HAP-1 (cell line): ENCODE results near the gene JAKMIP3.

ENCODE experiments used
- DNase-seq, 2 experiments: peaks; one replicate each; pipeline ENCODE4 v3.0.0-alpha.2; 2016 to 2020; ENCODE audit warnings: low spot score in 2 of 2
- H3K27me3 ChIP-seq: fragments of 250-450 bp; sonication (Bioruptor Pico); 2 replicates; pipeline ENCODE4 v1.5.1; 2020; ENCODE audit warnings: low read depth, mild to moderate bottlenecking, moderate library complexity
- H3K36me3 ChIP-seq: fragments of 250-450 bp; sonication (Bioruptor Pico); replicated peaks from 2 replicates; pipeline ENCODE4 v1.5.1; 2020; ENCODE audit warnings: mild to moderate bottlenecking
- H3K4me1 ChIP-seq: fragments of 250-450 bp; sonication (Bioruptor Pico); 2 replicates; pipeline ENCODE4 v1.5.1; 2020; ENCODE audit warnings: mild to moderate bottlenecking
- H3K4me3 ChIP-seq: fragments of 250-450 bp; sonication (Bioruptor Pico); 2 replicates; pipeline ENCODE4 v1.5.1; 2020; ENCODE audit warnings: mild to moderate bottlenecking, moderate library complexity
- H3K9me3 ChIP-seq: fragments of 250-450 bp; sonication (Bioruptor Pico); 2 replicates; pipeline ENCODE4 v1.5.1; 2020; ENCODE audit warnings: mild to moderate bottlenecking, moderate library complexity
- in situ Hi-C: fragments of 300-500 bp; cut with MboI; formaldehyde crosslinking; loops from 3 replicates; pipeline ENCODE4 v1.14.3; 2020; ENCODE audit warnings: low sequenced_read_pairs, inconsistent platforms, mixed read lengths

JAKMIP3 gene

DNA sequence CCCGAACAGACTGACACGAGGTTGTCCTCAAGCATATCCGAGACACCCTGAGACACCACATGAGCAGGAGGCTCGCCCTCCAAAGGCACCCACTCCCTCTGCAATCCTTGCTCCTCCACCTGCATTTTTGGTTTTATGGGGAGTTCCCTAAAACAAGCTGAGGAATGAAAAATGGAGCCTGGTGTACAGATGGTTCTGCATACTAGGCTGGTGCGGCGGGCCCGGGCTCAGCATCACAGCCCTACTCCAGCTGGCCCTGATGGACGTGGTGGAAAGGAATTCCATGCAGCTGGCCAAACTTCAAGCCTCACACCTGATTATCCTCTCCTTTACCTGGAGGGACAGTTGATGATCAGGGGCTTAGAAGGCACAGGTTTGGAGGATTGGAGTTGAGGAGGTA is 30.3 kb upstream of the JAKMIP3 start:
- no peak overlapping the region for H3K4me3 ChIP-seq
- H3K4me1 ChIP-seq = no peaks in the 10 kb centered on the region
- H3K36me3 ChIP-seq = no peaks in the 10 kb centered on the region
- H3K27me3 ChIP-seq = peaks cover 26% of the 10 kb centered on the region
- H3K9me3 ChIP-seq = no peaks in the 10 kb centered on the region
- in situ Hi-C loops = no loop called here
- DNase-seq = no peak

DNA sequence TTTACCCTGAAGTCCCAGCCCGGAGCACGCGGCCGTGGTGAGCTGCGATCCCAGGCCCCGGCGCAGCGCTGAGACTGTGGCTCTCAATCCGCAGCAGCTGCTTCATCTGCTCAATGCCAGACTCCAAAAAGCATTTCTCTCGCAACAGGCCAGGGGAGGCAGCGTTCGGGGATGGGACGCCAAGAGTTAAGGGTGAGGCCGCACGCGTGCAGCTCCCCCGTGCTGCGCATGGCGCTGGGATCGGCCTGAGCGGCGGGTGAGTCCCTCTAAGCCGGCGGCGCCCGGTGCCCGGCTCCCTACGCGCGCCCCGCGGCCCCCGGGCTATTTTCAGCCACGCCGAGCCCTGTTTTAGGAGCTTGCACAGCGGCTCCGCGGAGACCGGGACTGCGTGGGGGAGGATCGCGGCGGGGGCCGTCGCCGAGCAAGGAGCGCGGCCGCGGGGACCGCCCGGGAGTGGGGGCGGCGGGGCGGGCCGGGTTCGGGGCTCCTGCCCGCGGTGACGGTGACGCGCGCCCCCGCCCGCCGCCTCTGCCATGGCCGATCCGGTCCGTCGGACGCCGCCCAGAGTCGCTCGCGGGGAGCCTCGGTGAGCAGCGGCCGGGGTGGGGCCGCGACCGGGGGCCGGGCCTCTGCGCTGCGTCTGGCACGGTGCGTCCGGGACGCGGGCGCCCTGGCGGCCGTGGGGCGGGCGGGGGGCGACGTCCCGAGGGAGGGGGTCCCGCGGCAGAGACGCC is 29.4 kb upstream of the JAKMIP3 start:
- H3K4me1 ChIP-seq = no peaks in the 10 kb centered on the region
- peak in 1 of 2 experiments; percentile 40 for DNase-seq
- no peaks in the 10 kb centered on the region for H3K36me3 ChIP-seq
- H3K4me3 ChIP-seq = peak overlapping the region; percentile 14; the same call in 1 of the 2 replicates
- H3K27me3 ChIP-seq = peaks cover 26% of the 10 kb centered on the region
- in situ Hi-C loops = no loop called here
- no peaks in the 10 kb centered on the region for H3K9me3 ChIP-seq

DNA sequence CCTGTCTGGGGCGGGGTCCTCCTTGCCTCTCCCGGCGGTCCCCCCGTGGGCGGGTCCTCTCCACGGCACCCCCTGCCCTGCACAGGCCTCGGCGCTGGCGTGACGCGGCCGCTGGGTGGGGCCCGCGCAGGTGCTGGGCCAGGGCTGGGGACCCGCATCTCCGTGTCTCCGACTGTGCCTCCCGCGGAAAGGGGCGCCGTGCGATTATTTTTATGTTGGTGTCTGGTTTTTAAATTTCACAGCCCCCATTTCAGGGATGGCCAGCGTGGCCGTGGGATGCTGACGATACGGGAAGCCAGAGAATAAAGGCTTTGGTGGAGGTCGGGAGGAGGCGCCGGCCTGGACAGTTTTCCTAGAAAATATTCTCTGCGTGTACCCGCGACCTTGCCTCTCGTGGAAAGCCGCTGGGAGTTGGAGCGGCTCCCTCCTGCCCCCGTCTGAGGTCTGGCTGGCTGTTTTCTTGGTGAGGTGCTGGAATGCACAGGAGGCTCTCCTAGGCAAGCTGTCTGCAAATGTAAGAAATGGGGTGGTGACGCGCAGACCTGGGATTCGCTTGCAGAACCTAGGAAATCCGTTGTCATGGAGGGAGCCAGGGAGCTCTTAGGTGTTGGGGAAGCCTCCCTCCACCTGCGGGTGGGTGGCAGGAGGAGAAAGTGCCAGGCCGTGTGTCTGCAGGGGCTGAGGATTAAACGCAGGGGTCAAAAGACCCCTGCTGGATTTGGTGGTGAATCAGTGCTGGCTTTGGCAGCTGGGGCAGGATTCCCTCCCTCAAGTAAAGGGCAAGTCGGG is 28.7 kb upstream of the JAKMIP3 start:
- H3K9me3 ChIP-seq = no peaks in the 10 kb centered on the region
- H3K4me3 ChIP-seq = peak overlapping the region; percentile 14
- H3K36me3 ChIP-seq = no peaks in the 10 kb centered on the region
- DNase-seq = peak in 1 of 2 experiments; percentile 26
- H3K4me1 ChIP-seq = no peaks in the 10 kb centered on the region
- peaks cover 28% of the 10 kb centered on the region for H3K27me3 ChIP-seq
- in situ Hi-C loops = no loop called here

DNA sequence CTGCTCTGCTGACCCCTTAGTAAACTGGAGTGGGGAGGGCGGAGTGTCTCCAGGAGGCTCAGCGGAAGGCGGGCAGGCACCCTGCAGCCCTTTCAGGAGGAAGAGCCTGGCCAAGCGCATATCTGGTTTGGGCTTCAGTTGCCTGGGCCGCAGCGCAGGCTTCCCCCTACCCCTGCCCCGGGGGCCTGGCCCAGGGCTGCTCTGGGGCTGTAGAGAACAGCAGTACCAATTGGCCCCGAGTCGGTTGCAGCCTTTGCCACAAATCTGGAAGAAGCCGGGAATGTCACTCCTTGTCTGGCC is 28.1 kb upstream of the JAKMIP3 start:
- Histone ChIP-seq H3K4me3 (no peak overlapping the region), H3K4me1 (no peaks in the 10 kb centered on the region), H3K27me3 (peaks cover 29% of the 10 kb centered on the region), H3K9me3 (no peaks in the 10 kb centered on the region), H3K36me3 (no peaks in the 10 kb centered on the region)
- in situ Hi-C loops = no loop called here
- no peak for DNase-seq

DNA sequence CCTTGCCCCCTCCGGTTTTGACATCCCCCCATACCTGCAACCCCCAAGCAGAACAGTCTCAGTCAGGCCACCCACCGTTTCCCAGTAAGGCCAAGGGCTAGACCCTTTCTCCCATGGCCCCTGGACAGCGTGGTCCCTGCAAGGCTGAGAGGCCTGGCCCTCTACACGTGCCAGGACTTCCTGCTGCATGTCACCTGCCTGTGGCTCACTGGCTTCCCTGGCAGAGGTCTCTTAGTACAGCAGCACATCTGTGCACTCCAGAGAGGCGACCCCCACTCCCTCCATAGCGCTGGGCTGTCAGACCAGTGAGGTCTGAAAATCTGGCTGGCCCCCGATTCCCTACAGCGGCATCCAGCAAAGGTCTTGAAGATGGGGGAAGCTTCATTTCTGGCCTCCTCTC is 26.4 kb upstream of the JAKMIP3 start:
- DNase-seq = no peak
- Histone ChIP-seq H3K36me3 (no peaks in the 10 kb centered on the region), H3K4me1 (no peaks in the 10 kb centered on the region), H3K4me3 (no peak overlapping the region), H3K27me3 (peaks cover 33% of the 10 kb centered on the region), H3K9me3 (no peaks in the 10 kb centered on the region)
- in situ Hi-C loops = no loop called here

DNA sequence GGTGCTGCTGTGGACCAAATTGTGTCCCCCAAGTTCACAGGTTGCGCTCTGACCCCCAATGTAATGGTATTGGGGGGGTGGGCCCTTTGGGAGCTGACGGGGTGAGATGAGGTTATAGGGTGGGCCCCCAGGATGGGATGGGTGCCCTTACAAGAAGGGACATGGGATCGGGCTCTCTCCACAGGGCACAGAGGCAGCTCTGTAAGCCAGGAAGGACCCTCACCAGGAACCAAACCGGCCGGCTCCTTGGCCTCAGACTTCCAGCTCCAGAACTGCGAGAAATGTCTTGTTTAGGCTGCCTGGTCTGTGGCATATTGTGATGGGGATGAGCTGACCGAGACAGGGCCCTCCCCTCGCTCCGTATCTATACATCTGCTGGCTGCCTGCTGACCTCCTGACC is 25.7 kb upstream of the JAKMIP3 start:
- Histone ChIP-seq H3K9me3 (no peaks in the 10 kb centered on the region), H3K4me3 (no peak overlapping the region), H3K4me1 (no peaks in the 10 kb centered on the region), H3K27me3 (peaks cover 35% of the 10 kb centered on the region), H3K36me3 (no peaks in the 10 kb centered on the region)
- in situ Hi-C loops = no loop called here
- no peak for DNase-seq

DNA sequence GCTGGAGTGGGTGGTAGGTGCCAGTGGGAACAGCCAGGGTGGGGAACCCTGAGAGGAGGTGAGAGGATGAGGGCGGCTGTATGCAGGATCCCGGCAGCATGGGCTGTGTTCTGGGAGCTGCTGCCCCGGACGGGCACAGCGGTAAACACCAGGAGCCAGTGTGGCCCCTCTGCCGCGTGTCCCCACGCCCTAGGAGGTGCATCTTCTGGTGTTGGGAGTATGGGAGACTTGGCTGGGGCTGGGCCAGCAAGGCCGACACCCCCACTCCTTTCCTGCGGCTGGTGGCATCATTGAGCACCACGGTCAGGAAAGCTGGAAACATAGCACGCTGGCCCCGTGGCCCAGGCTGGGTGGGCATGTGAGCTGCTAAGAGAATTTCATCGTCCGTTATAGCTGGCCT is 24.4 kb upstream of the JAKMIP3 start:
- in situ Hi-C loops = no loop called here
- peaks cover 32% of the 10 kb centered on the region for H3K27me3 ChIP-seq
- H3K4me3 ChIP-seq = no peak overlapping the region
- no peaks in the 10 kb centered on the region for H3K4me1 ChIP-seq
- H3K36me3 ChIP-seq = no peaks in the 10 kb centered on the region
- no peaks in the 10 kb centered on the region for H3K9me3 ChIP-seq
- no peak for DNase-seq

DNA sequence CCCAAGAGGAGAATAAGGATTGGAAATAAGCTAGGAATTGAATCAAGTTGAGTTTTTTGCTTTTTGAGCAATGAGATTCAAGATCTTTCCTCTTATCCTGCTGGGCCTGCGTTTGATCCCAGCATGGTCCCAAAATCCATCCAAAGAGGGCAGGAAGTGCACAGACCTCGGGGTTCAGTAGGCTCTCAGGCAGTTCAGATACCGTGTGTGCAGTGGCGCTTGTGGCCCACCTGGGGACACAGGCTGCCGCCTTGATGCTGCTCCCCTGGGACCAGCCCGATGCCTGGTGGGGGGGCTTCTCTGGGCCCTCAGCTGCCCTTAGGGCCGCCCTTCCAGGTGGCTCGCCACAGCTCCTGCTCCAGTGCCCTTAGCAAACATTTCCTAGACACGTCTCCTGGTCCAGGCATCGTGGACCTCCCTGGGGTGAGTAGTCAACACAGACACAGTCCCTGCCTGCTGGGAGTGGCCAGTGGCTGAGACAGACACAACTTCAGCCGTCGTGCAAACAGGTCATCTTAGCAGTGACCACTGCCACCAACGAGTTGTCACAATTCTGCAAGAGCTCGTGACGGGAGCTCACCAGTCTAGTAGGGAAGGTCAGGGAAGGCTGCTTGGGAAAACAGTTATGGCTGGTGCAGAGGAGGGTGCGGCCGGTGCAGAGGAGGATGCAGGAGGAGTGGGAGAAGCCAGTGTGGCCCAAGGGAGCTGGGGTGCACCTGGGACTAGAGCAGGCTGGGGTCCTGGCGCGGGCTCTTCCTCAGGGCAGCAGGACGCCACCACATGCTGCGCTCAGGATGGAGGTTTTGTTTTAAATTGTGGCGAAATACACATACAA is 21.7 kb upstream of the JAKMIP3 start:
- in situ Hi-C loops = no loop called here
- H3K4me1 ChIP-seq = no peaks in the 10 kb centered on the region
- no peaks in the 10 kb centered on the region for H3K9me3 ChIP-seq
- no peak overlapping the region for H3K4me3 ChIP-seq
- no peaks in the 10 kb centered on the region for H3K36me3 ChIP-seq
- peaks cover 20% of the 10 kb centered on the region for H3K27me3 ChIP-seq
- DNase-seq = no peak

DNA sequence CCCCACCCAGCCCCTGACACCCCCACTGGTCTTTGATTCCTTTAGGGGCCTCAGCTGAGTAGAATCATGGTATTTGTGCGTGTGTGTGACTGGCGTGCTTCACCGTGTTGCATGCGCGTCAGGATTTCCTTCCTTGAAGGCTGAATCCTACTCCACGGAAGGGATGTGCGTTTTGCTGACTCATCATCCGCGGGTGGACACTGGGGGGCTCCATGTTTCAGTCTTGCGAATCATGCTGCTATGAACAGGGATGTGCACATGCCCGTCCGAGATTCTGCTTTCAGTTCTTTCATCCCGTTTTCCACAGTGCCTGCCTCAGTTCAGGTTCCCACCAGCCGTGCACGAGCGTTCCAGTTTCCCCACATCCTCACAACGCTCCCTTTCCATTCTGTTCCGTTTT is 20.9 kb upstream of the JAKMIP3 start:
- no peaks in the 10 kb centered on the region for H3K36me3 ChIP-seq
- DNase-seq = no peak
- peaks cover 24% of the 10 kb centered on the region for H3K27me3 ChIP-seq
- in situ Hi-C loops = no loop called here
- no peaks in the 10 kb centered on the region for H3K9me3 ChIP-seq
- no peak overlapping the region for H3K4me3 ChIP-seq
- no peaks in the 10 kb centered on the region for H3K4me1 ChIP-seq

DNA sequence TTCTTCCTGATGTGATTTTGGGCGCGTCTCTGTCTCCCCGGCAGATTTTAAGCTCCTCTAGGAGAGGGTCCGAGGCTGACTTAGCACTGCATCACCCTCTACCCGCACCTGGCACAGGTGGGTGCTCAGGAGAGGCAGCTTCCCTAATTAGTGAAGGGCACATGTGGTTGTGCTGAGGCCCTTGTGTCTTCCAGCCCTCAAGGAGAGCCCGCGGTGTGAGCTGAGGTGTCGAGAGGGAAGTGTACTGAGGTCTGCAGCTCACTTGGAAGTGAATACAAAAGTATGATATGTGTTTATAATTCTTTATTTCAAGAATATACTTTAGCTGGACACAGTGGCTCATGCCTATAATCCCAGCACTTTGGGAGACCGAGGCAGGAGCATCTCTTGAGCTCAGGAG is 20.4 kb upstream of the JAKMIP3 start:
- no peaks in the 10 kb centered on the region for H3K9me3 ChIP-seq
- no peaks in the 10 kb centered on the region for H3K36me3 ChIP-seq
- peaks cover 27% of the 10 kb centered on the region for H3K27me3 ChIP-seq
- no peak overlapping the region for H3K4me3 ChIP-seq
- H3K4me1 ChIP-seq = no peaks in the 10 kb centered on the region
- in situ Hi-C loops = no loop called here
- DNase-seq = no peak

DNA sequence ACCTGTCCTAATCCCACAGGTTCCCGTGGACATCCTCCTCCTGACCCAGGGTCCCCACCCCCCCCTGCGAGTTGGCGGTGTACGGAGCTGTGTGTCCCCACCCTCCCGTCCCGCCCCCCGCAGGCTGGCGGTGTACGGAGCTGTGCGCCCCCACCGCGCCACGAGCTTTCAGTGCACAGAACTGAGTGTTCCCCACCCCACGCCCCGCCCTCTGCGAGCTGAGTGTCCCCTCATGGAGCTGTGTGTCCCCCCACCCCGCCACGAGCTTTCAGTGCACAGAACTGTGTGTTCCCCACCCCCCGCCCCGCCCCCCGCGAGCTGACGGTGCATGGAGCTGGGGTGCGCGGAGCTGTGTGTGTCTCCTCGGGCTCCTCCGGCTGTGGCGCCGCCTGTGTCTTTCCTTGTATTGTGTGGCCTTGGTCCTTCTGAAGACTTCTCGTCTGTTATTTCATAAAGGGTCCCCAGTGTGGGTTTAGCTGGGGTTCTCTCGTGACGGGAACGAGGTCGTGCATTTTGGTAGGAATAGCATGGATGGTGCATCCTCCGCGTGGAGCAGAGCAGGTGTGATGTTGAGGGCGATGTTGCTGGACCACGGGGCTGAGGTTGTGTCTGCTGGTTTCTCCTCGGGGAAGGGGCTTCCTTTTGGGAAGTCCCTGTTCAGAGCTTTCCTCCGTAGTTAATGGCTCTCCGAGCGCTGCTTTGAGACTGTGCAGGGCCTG is 18.0 kb upstream of the JAKMIP3 start:
- H3K4me3 ChIP-seq = no peak overlapping the region
- no peaks in the 10 kb centered on the region for H3K36me3 ChIP-seq
- H3K9me3 ChIP-seq = peaks cover under 1% of the 10 kb centered on the region; the same call in 1 of the 2 replicates
- H3K4me1 ChIP-seq = no peaks in the 10 kb centered on the region
- in situ Hi-C loops = no loop called here
- peaks cover 24% of the 10 kb centered on the region for H3K27me3 ChIP-seq
- no peak for DNase-seq

DNA sequence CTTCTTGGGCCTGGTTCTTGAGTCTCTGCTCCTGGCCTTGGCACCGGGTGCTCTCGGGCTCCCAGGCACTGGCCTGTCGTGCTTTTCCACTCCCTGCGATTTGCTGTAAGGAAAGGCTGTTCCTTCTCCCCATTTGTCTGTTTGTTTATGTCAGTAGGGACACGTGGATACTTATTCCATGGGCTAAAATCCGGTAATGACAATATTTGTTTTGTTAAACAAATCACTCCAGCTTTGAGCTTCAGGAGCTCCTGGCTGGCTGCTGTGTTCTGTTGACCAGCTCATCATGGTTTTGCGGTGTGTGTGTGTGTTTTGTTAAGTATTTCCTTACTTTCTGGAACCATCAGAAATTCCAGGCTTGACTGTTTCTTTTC is 17.5 kb upstream of the JAKMIP3 start:
- H3K36me3 ChIP-seq = no peaks in the 10 kb centered on the region
- peak in 1 of 2 experiments; percentile 16 for DNase-seq
- H3K9me3 ChIP-seq = peaks cover 3% of the 10 kb centered on the region; the same call in 1 of the 2 replicates
- H3K4me1 ChIP-seq = no peaks in the 10 kb centered on the region
- peaks cover 20% of the 10 kb centered on the region for H3K27me3 ChIP-seq
- H3K4me3 ChIP-seq = no peak overlapping the region
- in situ Hi-C loops = no loop called here

DNA sequence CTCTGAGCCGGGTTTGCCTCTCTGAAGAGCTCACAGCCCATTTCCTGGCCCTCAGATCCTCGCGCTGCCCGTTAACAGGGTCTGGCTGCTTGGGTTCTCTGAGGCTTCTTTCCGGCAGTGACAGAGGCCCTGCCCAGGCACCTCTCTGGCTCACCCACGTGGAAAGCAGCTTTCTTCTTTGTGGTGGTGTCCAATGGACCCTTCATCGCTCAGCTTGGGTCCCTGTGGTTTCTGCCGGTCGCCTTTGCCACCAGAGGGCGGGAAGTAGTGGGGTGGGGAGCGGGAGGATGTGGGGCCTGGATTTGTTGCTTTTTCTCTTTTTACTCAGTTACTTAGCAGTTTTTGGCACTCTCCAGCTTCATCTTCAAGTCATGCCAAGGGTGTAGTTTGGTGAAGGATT is 15.6 kb upstream of the JAKMIP3 start:
- no peak overlapping the region for H3K4me3 ChIP-seq
- H3K27me3 ChIP-seq = peaks cover 9% of the 10 kb centered on the region; the same call in 1 of the 2 replicates
- peaks cover 3% of the 10 kb centered on the region; the same call in 1 of the 2 replicates for H3K9me3 ChIP-seq
- in situ Hi-C loops = no loop called here
- no peaks in the 10 kb centered on the region for H3K4me1 ChIP-seq
- DNase-seq = no peak
- no peaks in the 10 kb centered on the region for H3K36me3 ChIP-seq
